Left renal cortex interstitium (tissue), 4 donors: Measurements from ENCODE around the gene NOL12. TPM values are rescaled to one million over a fixed set of nuclear protein-coding genes. Genes with fewer than 3 reads are reported as not detected.
A peak's percentile ranks its signal among the peaks of the same experiment; 100 is the strongest.

ENCODE experiments used
- DNase-seq, 4 donors: peaks; one replicate each; pipeline ENCODE4 v3.0.0-alpha.2; 2013; ENCODE audit warnings: low read depth in 4 of 4, low spot score in 2 of 4, missing footprints in 1 of 4
- polyA plus RNA-seq, 4 donors: library from polyadenylated mRNA; unstranded; fragments of 120-200 nt; gene quantifications; one replicate each; pipeline ENCODE4 v1.2.1, GENCODE V29; 2013; ENCODE audit not compliant: insufficient read length in 4 of 4

Gene NOL12
- polyA plus RNA-seq, 4 donors, result 17.2 to 27.0 (median 23.9) TPM

- peak in 3 of 4 donors; percentile 64 to 79 (median 70) for DNase-seq
Measured at GRCh38 chr22:37741312-37741795, 55.2 kb downstream of the NOL12 start.

- DNase-seq, result no peak
Measured at GRCh38 chr22:37742376-37743171, 56.4 kb downstream of the NOL12 start.

Other genes with a start within 250 kb of the NOL12 start
- 10 to 100 TPM in 2 of 4 donors, 1 to 10 TPM in 2; 6.6 to 10.7 (median 9.1) TPM for gene MFNG, start 200.0 kb upstream of the NOL12 start, polyA plus RNA-seq
- 10 to 100 TPM; 15.8 to 27.6 (median 24.9) TPM for gene CARD10, start 166.9 kb upstream of the NOL12 start, polyA plus RNA-seq
- gene CDC42EP1, start 125.9 kb upstream of the NOL12 start, polyA plus RNA-seq, result 10 to 100 TPM; 35.5 to 81.5 (median 52.2) TPM
- 10 to 100 TPM; 28.3 to 39.0 (median 32.8) TPM for gene LGALS2, start 106.3 kb upstream of the NOL12 start, polyA plus RNA-seq
- gene GGA1, start 77.5 kb upstream of the NOL12 start, polyA plus RNA-seq, result 10 to 100 TPM; 38.4 to 79.0 (median 61.9) TPM
- 10 to 100 TPM; 19.8 to 24.8 (median 22.3) TPM for gene SH3BP1, start 46.7 kb upstream of the NOL12 start, polyA plus RNA-seq
- gene PDXP, start 27.6 kb upstream of the NOL12 start, polyA plus RNA-seq, result 10 to 100 TPM; 16.7 to 22.7 (median 18.4) TPM
- gene LGALS1, start 10.7 kb upstream of the NOL12 start, polyA plus RNA-seq, result 100 to 1,000 TPM; 370 to 614 (median 396) TPM
- 10 to 100 TPM; 63.9 to 92.2 (median 79.9) TPM for gene TRIOBP, start 10.7 kb downstream of the NOL12 start, polyA plus RNA-seq
- 10 to 100 TPM; 11.5 to 18.1 (median 15.5) TPM for gene GCAT, start 121.6 kb downstream of the NOL12 start, polyA plus RNA-seq
- under 1 TPM in 1 of 4 donors, not detected in 3; 0.14 TPM for gene GALR3, start 137.0 kb downstream of the NOL12 start, polyA plus RNA-seq
- 10 to 100 TPM; 21.4 to 33.0 (median 29.8) TPM for gene ANKRD54, start 158.0 kb downstream of the NOL12 start, polyA plus RNA-seq
- gene EIF3L, start 163.1 kb downstream of the NOL12 start, polyA plus RNA-seq, result 1,000 to 10,000 TPM in 2 of 4 donors, 100 to 1,000 TPM in 2; 872 to 1,137 (median 1,004) TPM
- gene MICALL1, start 220.0 kb downstream of the NOL12 start, polyA plus RNA-seq, result 10 to 100 TPM; 28.3 to 32.4 (median 30.1) TPM